ENCODE data around the gene HAPSTR1.

HAPSTR1 gene

GRCh38 chr16:9123401-9123800 lies 32.0 kb downstream of the HAPSTR1 start:
- no peak for DNase-seq (ENCODE audit: low spot score)

- no peak for DNase-seq (ENCODE audit: low spot score)
These were observed 32.4 kb downstream of the HAPSTR1 start for GRCh38 chr16:9123871-9124270.

- DNase-seq (ENCODE audit: low spot score): no peak
These were observed 33.0 kb downstream of the HAPSTR1 start for GRCh38 chr16:9124444-9124843.

GRCh38 chr16:9124908-9125584 lies 33.6 kb downstream of the HAPSTR1 start:
- DNase-seq (ENCODE audit: low spot score): no peak

GRCh38 chr16:9125658-9126505 lies 34.4 kb downstream of the HAPSTR1 start:
- DNase-seq (ENCODE audit: low spot score): no peak

GRCh38 chr16:9126609-9127008 lies 35.2 kb downstream of the HAPSTR1 start:
- DNase-seq (ENCODE audit: low spot score): no peak

- DNase-seq (ENCODE audit: low spot score): no peak
These were observed 37.2 kb downstream of the HAPSTR1 start for GRCh38 chr16:9128346-9129342.

GRCh38 chr16:9134306-9134705 lies 42.9 kb downstream of the HAPSTR1 start:
- DNase-seq (ENCODE audit: low spot score): no peak

GRCh38 chr16:9134739-9135138 lies 43.3 kb downstream of the HAPSTR1 start:
- peak; percentile 72 for DNase-seq (ENCODE audit: low spot score)

GRCh38 chr16:9135797-9136196 lies 44.4 kb downstream of the HAPSTR1 start:
- DNase-seq (ENCODE audit: low spot score): no peak

GRCh38 chr16:9136596-9136995 lies 45.2 kb downstream of the HAPSTR1 start:
- DNase-seq (ENCODE audit: low spot score): no peak

GRCh38 chr16:9138021-9138680 lies 46.7 kb downstream of the HAPSTR1 start:
- no peak for DNase-seq (ENCODE audit: low spot score)

GRCh38 chr16:9138731-9139501 lies 47.5 kb downstream of the HAPSTR1 start:
- DNase-seq (ENCODE audit: low spot score): peak; percentile 80

- DNase-seq (ENCODE audit: low spot score): peak; percentile 58
These were observed 48.5 kb downstream of the HAPSTR1 start for GRCh38 chr16:9139965-9140364.
